Loucy (cell line): ENCODE measurements around the gene PITPNB.

Experiments used
- H2AFZ ChIP-seq: fragments of 200-600 bp; sonication (generic); 2 replicates; pipeline ENCODE4 v1.6.0; 2016; ENCODE audit warnings: antibody characterized with exemption, mild to moderate bottlenecking, low read length, moderate library complexity
- H3F3A ChIP-seq: fragments of 200-600 bp; 2 replicates; pipeline ENCODE4 v1.6.0; 2016; ENCODE audit warnings: antibody characterized with exemption, low read depth, mild to moderate bottlenecking
- H3K27me3 ChIP-seq: fragments of 200-600 bp; sonication (generic); 2 replicates; pipeline ENCODE4 v1.6.1; 2014; ENCODE audit warnings: low read length, mild to moderate bottlenecking; ENCODE audit not compliant: insufficient read depth, poor library complexity, severe bottlenecking
- H3K36me3 ChIP-seq: fragments of 200-600 bp; sonication (generic); 2 replicates; pipeline ENCODE4 v1.6.1; 2016; ENCODE audit warnings: low read length; ENCODE audit not compliant: insufficient read depth
- H3K4me1 ChIP-seq: fragments of 200-600 bp; sonication (generic); 2 replicates; pipeline ENCODE4 v1.5.1; 2014; ENCODE audit warnings: low read length, mild to moderate bottlenecking; ENCODE audit not compliant: insufficient read depth, poor library complexity, severe bottlenecking
- H3K4me2 ChIP-seq: fragments of 200-600 bp; sonication (generic); 2 replicates; pipeline ENCODE4 v1.6.0; 2014; ENCODE audit warnings: antibody characterized with exemption, low read length, low read depth, mild to moderate bottlenecking; ENCODE audit not compliant: poor library complexity, severe bottlenecking
- H3K4me3 ChIP-seq: fragments of 200-600 bp; sonication (generic); 2 replicates; pipeline ENCODE4 v1.5.1; 2014; ENCODE audit warnings: low read length, mild to moderate bottlenecking, mixed read lengths; ENCODE audit not compliant: poor library complexity, severe bottlenecking
- H3K79me2 ChIP-seq: fragments of 200-600 bp; sonication (generic); 2 replicates; pipeline ENCODE4 v1.6.1; 2014; ENCODE audit warnings: low read length; ENCODE audit not compliant: insufficient read depth
- H3K9ac ChIP-seq: fragments of 200-600 bp; sonication (generic); 2 replicates; pipeline ENCODE4 v1.6.0; 2014; ENCODE audit warnings: mild to moderate bottlenecking, low read depth, low read length, moderate library complexity; ENCODE audit not compliant: poor library complexity, severe bottlenecking
- H3K9me2 ChIP-seq: fragments of 200-600 bp; sonication (generic); replicated peaks from 2 replicates; pipeline ENCODE4 v1.6.1; 2016; ENCODE audit warnings: low read depth, low read length, mixed read lengths
- H3K9me3 ChIP-seq: fragments of 200-600 bp; sonication (generic); 2 replicates; pipeline ENCODE4 v1.6.1; 2014; ENCODE audit warnings: mild to moderate bottlenecking, antibody characterized with exemption, low read length, low read depth; ENCODE audit not compliant: insufficient read depth
- H4K20me1 ChIP-seq: fragments of 200-600 bp; sonication (generic); 2 replicates; pipeline ENCODE4 v1.6.0; 2014; ENCODE audit warnings: antibody characterized with exemption, low read length, mild to moderate bottlenecking; ENCODE audit not compliant: insufficient read depth, poor library complexity, severe bottlenecking
- CTCF ChIP-seq: fragments of 200-600 bp; sonication (generic); conservative IDR thresholded peaks from 2 replicates; pipeline ENCODE4 v1.5.1; 2014; ENCODE audit warnings: mild to moderate bottlenecking, antibody characterized with exemption, low read length
- EZH2phosphoT487 ChIP-seq: fragments of 200-600 bp; IDR thresholded peaks from 2 replicates; pipeline ENCODE4 v1.6.1; 2018; ENCODE audit warnings: antibody characterized with exemption, mild to moderate bottlenecking, moderate library complexity, borderline replicate concordance

PITPNB gene

GRCh38 chr22:27836181-27836580 is 82.9 kb downstream of the PITPNB start:
- no peaks in the 10 kb centered on the region for H3K27me3 ChIP-seq
- no peak overlapping the region for H2AFZ ChIP-seq
- no peaks in the 10 kb centered on the region for H3K36me3 ChIP-seq
- H3F3A ChIP-seq = no peaks in the 10 kb centered on the region
- no peak overlapping the region for H3K4me2 ChIP-seq
- H3K9me2 ChIP-seq = no peaks in the 10 kb centered on the region
- H3K4me1 ChIP-seq = no peaks in the 10 kb centered on the region
- no peaks in the 10 kb centered on the region for H4K20me1 ChIP-seq
- no peak overlapping the region for H3K9ac ChIP-seq
- TF ChIP-seq EZH2phosphoT487 = no peak
- H3K79me2 ChIP-seq = no peaks in the 10 kb centered on the region
- 0 out of 2 replicates have a peak, but pooled peaks cover 4% of the 10 kb centered on the region for H3K9me3 ChIP-seq
- H3K4me3 ChIP-seq = no peak overlapping the region

- no peaks in the 10 kb centered on the region for H3K9me2 ChIP-seq
- no peak overlapping the region for H3K4me2 ChIP-seq
- H3K79me2 ChIP-seq = no peaks in the 10 kb centered on the region
- no peak overlapping the region for H3K4me3 ChIP-seq
- no peaks in the 10 kb centered on the region for H3K36me3 ChIP-seq
- no peaks in the 10 kb centered on the region for H3F3A ChIP-seq
- H2AFZ ChIP-seq = no peak overlapping the region
- no peaks in the 10 kb centered on the region for H3K4me1 ChIP-seq
- H3K9me3 ChIP-seq = 0 out of 2 replicates have a peak, but pooled peaks cover 4% of the 10 kb centered on the region
- no peak for TF ChIP-seq CTCF
- no peak for TF ChIP-seq EZH2phosphoT487
- H4K20me1 ChIP-seq = no peaks in the 10 kb centered on the region
- no peaks in the 10 kb centered on the region for H3K27me3 ChIP-seq
- no peak overlapping the region for H3K9ac ChIP-seq
Measured at GRCh38 chr22:27835446-27835845, 83.6 kb downstream of the PITPNB start.

GRCh38 chr22:27834364-27835185 is 84.5 kb downstream of the PITPNB start:
- H3K36me3 ChIP-seq = no peaks in the 10 kb centered on the region
- H4K20me1 ChIP-seq = no peaks in the 10 kb centered on the region
- TF ChIP-seq CTCF (no peak), EZH2phosphoT487 (no peak)
- 0 out of 2 replicates have a peak, but pooled peaks cover 4% of the 10 kb centered on the region for H3K9me3 ChIP-seq
- no peak overlapping the region for H2AFZ ChIP-seq
- no peaks in the 10 kb centered on the region for H3K79me2 ChIP-seq
- no peaks in the 10 kb centered on the region for H3K4me1 ChIP-seq
- no peaks in the 10 kb centered on the region for H3F3A ChIP-seq
- H3K9ac ChIP-seq = no peak overlapping the region
- no peaks in the 10 kb centered on the region for H3K27me3 ChIP-seq
- no peaks in the 10 kb centered on the region for H3K9me2 ChIP-seq
- H3K4me2 ChIP-seq = no peak overlapping the region
- H3K4me3 ChIP-seq = no peak overlapping the region
